DMS 273 treated with DMSO at 0.1 percent for 48 hours (cell line): Measurements from ENCODE around the gene ZNF157.
"Not testable (repeated sequence)": the region's sequence is repeated elsewhere in the genome, so short reads cannot be mapped to it uniquely, and the experiment has no call there.

Experiments used
- DNase-seq: peaks from one replicate; lab custom pipeline; 2025; lab: John Stamatoyannopoulos, UW

The ZNF157 gene

GRCh38 chrX:47370278-47370677 lies at the start of gene ZNF157:
Gene ZNF157 (plus strand): TSS chrX:47370578. CDS start chrX:47370669, 91 bp downstream.
- DNase-seq, result no peak

GRCh38 chrX:47321386-47321785 lies 49.0 kb upstream of the ZNF157 start:
- no peak for DNase-seq

- DNase-seq, result no peak
These were observed 48.5 kb upstream of the ZNF157 start for GRCh38 chrX:47321823-47322371.

GRCh38 chrX:47327902-47328301 lies 42.5 kb upstream of the ZNF157 start:
- no peak for DNase-seq

GRCh38 chrX:47332729-47333128 lies 37.6 kb upstream of the ZNF157 start:
- not testable (repeated sequence) for DNase-seq

- DNase-seq, result no peak
These were observed 18.7 kb upstream of the ZNF157 start for GRCh38 chrX:47351706-47352105.

- DNase-seq, result peak; percentile 42
These were observed 11.9 kb upstream of the ZNF157 start for GRCh38 chrX:47358387-47359065.

GRCh38 chrX:47360423-47361179 lies 9.8 kb upstream of the ZNF157 start:
- DNase-seq, result no peak

- peak; percentile 100 for DNase-seq
These were observed 8.6 kb upstream of the ZNF157 start for GRCh38 chrX:47361538-47362511.

GRCh38 chrX:47366041-47366722 lies 4.2 kb upstream of the ZNF157 start:
- peak; percentile 78 for DNase-seq

GRCh38 chrX:47373198-47373597 lies 2.8 kb downstream of the ZNF157 start:
- no peak for DNase-seq

- DNase-seq, result no peak
These were observed 9.9 kb downstream of the ZNF157 start for GRCh38 chrX:47380268-47380667.

- DNase-seq, result not testable (repeated sequence)
These were observed 10.5 kb downstream of the ZNF157 start for GRCh38 chrX:47380837-47381236.

GRCh38 chrX:47384502-47384901 lies 14.1 kb downstream of the ZNF157 start:
- DNase-seq, result no peak

- no peak for DNase-seq
These were observed 20.4 kb downstream of the ZNF157 start for GRCh38 chrX:47390780-47391179.

GRCh38 chrX:47413179-47413594 lies 42.8 kb downstream of the ZNF157 start:
- DNase-seq, result no peak

- DNase-seq, result no peak
These were observed 49.9 kb downstream of the ZNF157 start for GRCh38 chrX:47420265-47420664.

- DNase-seq, result no peak
These were observed 50.6 kb downstream of the ZNF157 start for GRCh38 chrX:47420962-47421361.

- DNase-seq, result no peak
These were observed 52.1 kb downstream of the ZNF157 start for GRCh38 chrX:47422444-47422843.

GRCh38 chrX:47430925-47431324 lies 60.5 kb downstream of the ZNF157 start:
- DNase-seq, result no peak

- DNase-seq, result no peak
These were observed 76.1 kb downstream of the ZNF157 start for GRCh38 chrX:47446431-47446830.
